ENCODE data around the gene NUP214. TPM values are rescaled to one million over a fixed set of nuclear protein-coding genes. Genes with fewer than 3 reads are reported as not detected.

NUP214 gene
- total RNA-seq, 1 donor from 2014 or later = 62.2 TPM

DNA sequence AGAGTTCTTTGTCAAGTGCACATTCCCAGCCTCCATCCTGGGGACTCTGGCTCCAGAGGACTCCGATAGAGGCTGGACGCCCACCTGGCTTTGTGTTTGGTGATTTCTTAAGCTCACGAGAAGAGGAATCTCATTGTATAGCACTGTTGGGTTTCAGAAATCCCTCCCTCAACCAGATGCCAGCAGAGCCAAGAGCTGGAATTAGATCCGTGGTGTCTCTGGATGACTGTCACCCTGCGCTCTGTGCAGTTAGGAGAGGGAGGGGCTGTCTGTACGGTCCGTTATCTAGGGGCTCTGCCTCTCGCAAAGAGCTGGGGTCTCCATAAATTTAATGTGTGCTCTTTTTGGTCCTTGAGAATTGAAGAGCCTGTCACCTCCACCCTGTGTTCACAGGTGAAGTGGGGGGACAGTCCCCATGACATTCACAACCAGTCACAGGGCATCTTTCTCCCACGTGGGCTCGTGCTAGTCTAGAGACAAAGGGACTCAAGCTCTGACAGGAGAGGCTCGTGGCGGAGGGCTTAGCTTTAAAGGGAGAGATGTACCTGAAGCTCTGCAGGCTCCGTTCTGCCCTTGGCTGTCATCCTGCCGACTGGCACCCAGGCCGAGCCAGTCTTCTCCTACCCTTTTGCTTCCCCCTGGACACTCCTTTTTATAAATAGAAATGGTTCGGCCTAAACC is 109.6 kb downstream of the NUP214 start:
- Mint-ChIP-seq H3K27ac (peak overlapping the region; percentile 29), H3K9me3 (ENCODE audit: low read depth) (no peaks in the 10 kb centered on the region), H3K27me3 (peaks cover 5% of the 10 kb centered on the region), H3K36me3 (ENCODE audit: insufficient read depth) (peaks cover 10% of the 10 kb centered on the region), H3K4me3 (ENCODE audit: low read depth) (no peak overlapping the region), H3K4me1 (ENCODE audit: low read depth) (peaks cover 13% of the 10 kb centered on the region)
- no peak for DNase-seq (ENCODE audit: low spot score, unreplicated experiment)
- TF ChIP-seq, protein P1, sequence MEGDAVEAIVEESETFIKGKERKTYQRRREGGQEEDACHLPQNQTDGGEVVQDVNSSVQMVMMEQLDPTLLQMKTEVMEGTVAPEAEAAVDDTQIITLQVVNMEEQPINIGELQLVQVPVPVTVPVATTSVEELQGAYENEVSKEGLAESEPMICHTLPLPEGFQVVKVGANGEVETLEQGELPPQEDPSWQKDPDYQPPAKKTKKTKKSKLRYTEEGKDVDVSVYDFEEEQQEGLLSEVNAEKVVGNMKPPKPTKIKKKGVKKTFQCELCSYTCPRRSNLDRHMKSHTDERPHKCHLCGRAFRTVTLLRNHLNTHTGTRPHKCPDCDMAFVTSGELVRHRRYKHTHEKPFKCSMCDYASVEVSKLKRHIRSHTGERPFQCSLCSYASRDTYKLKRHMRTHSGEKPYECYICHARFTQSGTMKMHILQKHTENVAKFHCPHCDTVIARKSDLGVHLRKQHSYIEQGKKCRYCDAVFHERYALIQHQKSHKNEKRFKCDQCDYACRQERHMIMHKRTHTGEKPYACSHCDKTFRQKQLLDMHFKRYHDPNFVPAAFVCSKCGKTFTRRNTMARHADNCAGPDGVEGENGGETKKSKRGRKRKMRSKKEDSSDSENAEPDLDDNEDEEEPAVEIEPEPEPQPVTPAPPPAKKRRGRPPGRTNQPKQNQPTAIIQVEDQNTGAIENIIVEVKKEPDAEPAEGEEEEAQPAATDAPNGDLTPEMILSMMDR (IDR thresholded peaks at IDR 0.05; ENCODE audit: unreplicated experiment) = no peak

DNA sequence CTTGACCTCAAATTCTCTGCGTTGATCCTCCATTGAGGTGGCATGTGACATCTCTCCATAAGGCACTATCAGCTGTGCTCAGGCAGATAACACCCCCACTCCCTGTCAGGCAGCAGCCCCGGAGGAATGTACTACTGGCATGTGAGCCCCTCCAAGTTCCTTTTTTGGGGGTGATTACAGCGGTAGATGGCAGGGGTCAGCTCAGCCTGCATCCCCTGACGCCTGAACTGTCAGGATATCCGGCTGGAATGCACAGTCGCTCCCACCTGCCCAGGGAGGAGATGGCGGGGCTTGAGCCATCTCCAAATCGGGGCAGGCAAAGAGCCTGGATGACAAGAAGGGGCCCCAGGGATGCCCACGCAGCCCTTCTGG is 110.1 kb downstream of the NUP214 start:
- Mint-ChIP-seq H3K9me3 (ENCODE audit: low read depth) (no peaks in the 10 kb centered on the region), H3K27ac (no peak overlapping the region), H3K27me3 (peaks cover 9% of the 10 kb centered on the region), H3K36me3 (ENCODE audit: insufficient read depth) (peaks cover 5% of the 10 kb centered on the region), H3K4me1 (ENCODE audit: low read depth) (peaks cover 11% of the 10 kb centered on the region), H3K4me3 (ENCODE audit: low read depth) (no peak overlapping the region)
- TF ChIP-seq, protein P1 (IDR thresholded peaks at IDR 0.05; ENCODE audit: unreplicated experiment) = no peak
- DNase-seq (ENCODE audit: low spot score, unreplicated experiment) = no peak

DNA sequence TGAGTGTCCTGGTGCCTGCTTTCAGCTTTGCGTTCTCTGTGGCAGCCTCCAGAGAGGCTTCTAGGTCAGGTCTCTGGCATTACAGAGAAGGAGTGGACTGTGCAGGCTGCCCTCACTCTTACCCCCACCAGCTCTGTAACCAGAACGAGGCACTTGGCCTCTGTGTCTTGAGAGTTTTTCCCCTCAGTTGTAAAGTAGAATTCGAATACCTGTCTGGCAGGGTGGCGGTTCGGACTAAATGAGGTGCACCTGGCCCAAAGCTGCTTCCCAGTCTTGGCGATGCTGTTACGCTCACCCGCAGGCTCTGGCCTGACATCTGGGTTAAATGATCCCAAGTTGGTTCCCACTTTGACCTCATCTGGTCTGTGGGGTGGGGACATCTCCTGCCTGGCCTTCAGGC is 110.8 kb downstream of the NUP214 start:
- peaks cover 11% of the 10 kb centered on the region for H3K4me1 Mint-ChIP-seq (ENCODE audit: low read depth)
- no peak for DNase-seq (ENCODE audit: low spot score, unreplicated experiment)
- H3K27ac Mint-ChIP-seq = no peak overlapping the region
- H3K36me3 Mint-ChIP-seq (ENCODE audit: insufficient read depth) = peaks cover 5% of the 10 kb centered on the region
- peaks cover 9% of the 10 kb centered on the region for H3K27me3 Mint-ChIP-seq
- no peak overlapping the region for H3K4me3 Mint-ChIP-seq (ENCODE audit: low read depth)
- TF ChIP-seq, protein P1 (IDR thresholded peaks at IDR 0.05; ENCODE audit: unreplicated experiment) = no peak
- no peaks in the 10 kb centered on the region for H3K9me3 Mint-ChIP-seq (ENCODE audit: low read depth)

DNA sequence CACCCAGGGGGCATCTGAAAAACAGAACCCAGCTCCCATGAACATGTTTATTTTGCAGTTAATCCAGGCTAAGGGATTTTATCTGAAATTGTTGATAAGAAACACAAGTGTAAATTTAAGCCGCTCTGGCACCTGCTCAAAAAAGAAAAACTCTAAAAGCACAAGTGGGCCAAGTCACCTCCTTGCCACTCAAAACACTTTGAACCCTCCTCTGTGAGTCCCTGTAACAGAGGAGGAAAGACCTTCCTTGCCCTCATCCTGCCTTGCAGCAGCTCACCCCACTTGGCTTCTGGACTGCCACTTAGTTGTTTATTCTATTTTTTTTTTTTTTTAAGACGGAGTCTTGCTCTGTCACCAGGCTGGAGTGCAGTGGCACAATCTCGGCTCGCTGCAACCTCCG is 111.4 kb downstream of the NUP214 start:
- Mint-ChIP-seq H3K36me3 (ENCODE audit: insufficient read depth) (peaks cover 4% of the 10 kb centered on the region), H3K4me3 (ENCODE audit: low read depth) (no peak overlapping the region), H3K27ac (no peak overlapping the region), H3K4me1 (ENCODE audit: low read depth) (peaks cover 11% of the 10 kb centered on the region), H3K9me3 (ENCODE audit: low read depth) (no peaks in the 10 kb centered on the region), H3K27me3 (peaks cover 9% of the 10 kb centered on the region)
- TF ChIP-seq, protein P1 (IDR thresholded peaks at IDR 0.05; ENCODE audit: unreplicated experiment) = no peak
- no peak for DNase-seq (ENCODE audit: low spot score, unreplicated experiment)

DNA sequence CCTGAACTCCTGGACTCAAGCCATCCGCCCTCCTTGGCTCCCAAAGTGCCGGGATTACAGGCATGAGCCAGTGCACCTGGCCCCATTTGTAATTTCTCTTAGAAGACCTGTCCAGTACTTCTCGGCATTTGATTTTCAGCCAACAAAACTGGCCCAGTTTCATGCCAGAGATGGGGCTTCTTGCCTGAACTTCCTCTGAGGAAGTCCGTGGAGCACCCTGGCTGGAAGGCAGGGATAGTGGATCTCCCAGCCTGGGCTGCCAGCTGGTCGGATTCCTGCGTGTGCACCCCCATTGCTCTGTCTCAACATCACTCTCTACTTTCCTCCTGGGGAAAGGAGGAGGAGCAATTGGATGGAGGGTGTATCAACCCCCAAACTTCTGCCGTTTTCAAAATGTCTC is 111.9 kb downstream of the NUP214 start:
- Mint-ChIP-seq H3K9me3 (ENCODE audit: low read depth) (no peaks in the 10 kb centered on the region), H3K27ac (no peak overlapping the region), H3K4me1 (ENCODE audit: low read depth) (peaks cover 11% of the 10 kb centered on the region), H3K36me3 (ENCODE audit: insufficient read depth) (peaks cover 2% of the 10 kb centered on the region), H3K27me3 (peaks cover 9% of the 10 kb centered on the region), H3K4me3 (ENCODE audit: low read depth) (no peak overlapping the region)
- TF ChIP-seq, protein P1 (IDR thresholded peaks at IDR 0.05; ENCODE audit: unreplicated experiment) = no peak
- DNase-seq (ENCODE audit: low spot score, unreplicated experiment) = no peak

All from progenitor cell of endocrine pancreas (in vitro differentiated cells).